ENCODE data around the gene STAT3. TPM values are rescaled to one million over a fixed set of nuclear protein-coding genes. Genes with fewer than 3 reads are reported as not detected.

STAT3 gene
- total and polyA plus RNA-seq, 2 donors (not counting 3 experiments of a cell fraction or from before 2014, with no cell fraction given) = 59.1 to 124 TPM

GRCh38 chr17:42339221-42339620 lies 49.0 kb downstream of the STAT3 start:
- Histone ChIP-seq H4K20me1 (replicated peaks; ENCODE audit: control insufficient read depth, extremely low read depth, insufficient read depth, low read length) (no peaks in the 10 kb centered on the region), H3K79me2 (ENCODE audit: control insufficient read depth, insufficient read depth, low read length) (peaks cover 3% of the 10 kb centered on the region), H3K9me1 (replicated peaks; ENCODE audit: control insufficient read depth, extremely low read depth, insufficient read depth, low read length) (no peaks in the 10 kb centered on the region), H3K4me1 (ENCODE audit: control insufficient read depth, extremely low read depth, insufficient read depth, low read length) (peaks cover 23% of the 10 kb centered on the region), H3K36me3 (ENCODE audit: control insufficient read depth in 2 of 2, extremely low read depth in 1 of 2, insufficient read depth in 2 of 2, low read length in 2 of 2) (peaks cover 13 to 22% of the 10 kb centered on the region in 2 experiments), H3K27ac (ENCODE audit: insufficient read depth, low read depth, low read length) (no peak overlapping the region), H3K9ac (replicated peaks; ENCODE audit: extremely low read depth, insufficient read depth, low read length) (no peak overlapping the region), H2AFZ (ENCODE audit: low read depth, low read length) (no peak overlapping the region), H3K4me3 (replicated peaks in 1 of 3; ENCODE audit: insufficient read depth in 1 of 3, low read depth in 1 of 3, low read length in 3 of 3) (no peak overlapping the region), H3K9me3 (replicated peaks; ENCODE audit: control insufficient read depth, insufficient read depth, low read length) (no peaks in the 10 kb centered on the region), H3K4me2 (ENCODE audit: insufficient read depth, low read length) (no peak overlapping the region), H3K27me3 (ENCODE audit: control insufficient read depth in 2 of 2, insufficient read depth in 2 of 2, low read length in 2 of 2) (no peaks in the 10 kb centered on the region)
- intact Hi-C loops (cut with micrococcal nuclease) = no loop called here
- DNase-seq (ENCODE audit: low read depth, low spot score) = no peak
- ChIA-PET POLR2A (no interaction called here), CTCF (interaction anchor here (1.0 kb wide), 1 partner anchor 134 kb away, joined by 3 read pairs; no protein-coding TSS in a partner anchor)
- no peak for FAIRE-seq
- no TSS peak for BruUV-seq (replicated peaks)
- TF ChIP-seq MYC (IDR thresholded peaks at IDR 0.05; ENCODE audit: low read depth, low read length) (no peak), POLR2AphosphoS5 (IDR thresholded peaks at IDR 0.05; ENCODE audit: insufficient read depth, low read depth, low read length) (no peak), MAX (IDR thresholded peaks at IDR 0.05; ENCODE audit: insufficient read depth, insufficient read length) (no peak), CTCF (IDR thresholded peaks at IDR 0.05; ENCODE audit: extremely low read depth in 1 of 2, insufficient read depth in 1 of 2, low read depth in 1 of 2, low read length in 2 of 2) (no peak), POLR2A (IDR thresholded peaks at IDR 0.05; ENCODE audit: low read depth, low read length) (no peak), FOS (IDR thresholded peaks at IDR 0.05; ENCODE audit: borderline replicate concordance, insufficient read depth, low read length) (no peak), EZH2 (IDR thresholded peaks at IDR 0.05; ENCODE audit: borderline replicate concordance, low read depth, low read length, severe bottlenecking) (no peak), JUN (IDR thresholded peaks at IDR 0.05; ENCODE audit: borderline replicate concordance, insufficient read depth, insufficient read length, low read depth) (no peak), GATA2 (IDR thresholded peaks at IDR 0.05; ENCODE audit: insufficient read depth, insufficient read length, low read depth, low read length) (no peak)
- dilution Hi-C loops (cut with MboI; ENCODE audit: extremely low pct_ligation_motif_present, low sequenced_read_pairs) = loop anchor here (25.0 kb wide), 1 partner anchor 173 kb away; no protein-coding TSS in a partner anchor
